HepG2 (cell line): ENCODE results near the gene WASHC4. TPM values are rescaled to one million over a fixed set of nuclear protein-coding genes. Genes with fewer than 3 reads are reported as not detected.

ENCODE experiments used
- IRF9 ChIP-seq: sonication (generic); formaldehyde crosslinking; IDR thresholded peaks from 2 replicates; pipeline ENCODE4 v1.8.0; 2022; ENCODE audit warnings: missing genetic modification reagents, mild to moderate bottlenecking, borderline replicate concordance
- MATR3 ChIP-seq: sonication (generic); formaldehyde crosslinking; IDR thresholded peaks from 2 replicates; pipeline ENCODE4 v1.4.0; 2020; ENCODE audit warnings: missing genetic modification reagents
- NRL ChIP-seq: sonication (generic); formaldehyde crosslinking; IDR thresholded peaks from 2 replicates; pipeline ENCODE4 v1.5.0; 2020; ENCODE audit warnings: missing genetic modification reagents, mild to moderate bottlenecking, moderate library complexity, borderline replicate concordance
- PAXIP1 ChIP-seq: sonication (generic); formaldehyde crosslinking; conservative IDR thresholded peaks from 2 replicates; pipeline ENCODE4 v1.4.0; 2020; ENCODE audit warnings: mild to moderate bottlenecking, missing genetic modification reagents, moderate library complexity
- RBM39 ChIP-seq: fragments of 200-400 bp; formaldehyde crosslinking; IDR thresholded peaks from one replicate; pipeline ENCODE4 v1.6.1; 2018; ENCODE audit warnings: antibody characterized with exemption, mild to moderate bottlenecking, low read depth, low read length; ENCODE audit not compliant: poor library complexity, severe bottlenecking
- XRCC5 ChIP-seq: fragments of 200-400 bp; formaldehyde crosslinking; optimal IDR thresholded peaks from 2 replicates; pipeline ENCODE3; 2017; ENCODE audit warnings: mild to moderate bottlenecking, low read length
- ZNF574 ChIP-seq: sonication (generic); formaldehyde crosslinking; IDR thresholded peaks from 2 replicates; pipeline ENCODE4 v1.4.0; 2020; ENCODE audit warnings: missing genetic modification reagents
- polyA plus RNA-seq, 8 experiments: library from polyadenylated mRNA; depleted of rRNA in 3 of 8; stranded (reverse) in 7 of 8; unstranded in 1 of 8; fragments of >200 nt; fragmentation: Illumina TruSeq in 4 of 8; extraction: Trizol in 4 of 8; gene quantifications; 2 replicates each; pipeline versions ENCODE4 v1.2.1 to v1.2.3, GENCODE V29; 2011 to 2016; ENCODE audit warnings: low read depth in 4 of 8, missing spikeins in 1 of 8, mixed read lengths in 1 of 8; ENCODE audit not compliant: insufficient read depth in 1 of 8
- total RNA-seq, 5 experiments: library from RNA; depleted of rRNA; stranded (reverse); fragments of >200 nt; fragmentation: Illumina TruSeq; extraction: Trizol; gene quantifications; 2 replicates each; pipeline ENCODE4 v1.2.3, GENCODE V29; 2016; ENCODE audit warnings: low read depth in 1 of 5
- TF ChIP-seq, protein P1 (sequence below): sonication (generic); formaldehyde crosslinking; IDR thresholded peaks from 2 replicates; pipeline ENCODE4 v1.8.0; 2022; ENCODE audit warnings: mild to moderate bottlenecking, missing genetic modification reagents
- TF ChIP-seq, protein P2 (sequence below): sonication (generic); formaldehyde crosslinking; IDR thresholded peaks from 2 replicates; pipeline ENCODE4 v1.4.0; 2020; ENCODE audit warnings: missing genetic modification reagents
- TF ChIP-seq, protein P3 (sequence below): sonication (generic); formaldehyde crosslinking; IDR thresholded peaks from 2 replicates; pipeline ENCODE4 v1.5.0; 2020; ENCODE audit warnings: missing genetic modification reagents
- TF ChIP-seq, protein P4 (sequence below): sonication (generic); formaldehyde crosslinking; IDR thresholded peaks from 2 replicates; pipeline ENCODE4 v1.4.0; 2020; ENCODE audit warnings: mild to moderate bottlenecking, missing genetic modification reagents
- TF ChIP-seq, protein P5 (sequence below): sonication (generic); formaldehyde crosslinking; IDR thresholded peaks from 2 replicates; pipeline ENCODE4 v1.9.0; 2022; ENCODE audit warnings: missing genetic modification reagents, mild to moderate bottlenecking, borderline replicate concordance

Gene WASHC4
- total and polyA plus RNA-seq, 2 of the 13 experiments (the other 11 are each of a cell fraction or from before 2014, with no cell fraction given): 21.0 to 36.3 TPM

- TF ChIP-seq, protein P1, sequence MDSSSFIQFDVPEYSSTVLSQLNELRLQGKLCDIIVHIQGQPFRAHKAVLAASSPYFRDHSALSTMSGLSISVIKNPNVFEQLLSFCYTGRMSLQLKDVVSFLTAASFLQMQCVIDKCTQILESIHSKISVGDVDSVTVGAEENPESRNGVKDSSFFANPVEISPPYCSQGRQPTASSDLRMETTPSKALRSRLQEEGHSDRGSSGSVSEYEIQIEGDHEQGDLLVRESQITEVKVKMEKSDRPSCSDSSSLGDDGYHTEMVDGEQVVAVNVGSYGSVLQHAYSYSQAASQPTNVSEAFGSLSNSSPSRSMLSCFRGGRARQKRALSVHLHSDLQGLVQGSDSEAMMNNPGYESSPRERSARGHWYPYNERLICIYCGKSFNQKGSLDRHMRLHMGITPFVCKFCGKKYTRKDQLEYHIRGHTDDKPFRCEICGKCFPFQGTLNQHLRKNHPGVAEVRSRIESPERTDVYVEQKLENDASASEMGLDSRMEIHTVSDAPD (CRISPR knock-in tag): no peak
- TF ChIP-seq ZNF574: peak; percentile 11; the same call in 1 of the 2 replicates
- TF ChIP-seq, protein P2, sequence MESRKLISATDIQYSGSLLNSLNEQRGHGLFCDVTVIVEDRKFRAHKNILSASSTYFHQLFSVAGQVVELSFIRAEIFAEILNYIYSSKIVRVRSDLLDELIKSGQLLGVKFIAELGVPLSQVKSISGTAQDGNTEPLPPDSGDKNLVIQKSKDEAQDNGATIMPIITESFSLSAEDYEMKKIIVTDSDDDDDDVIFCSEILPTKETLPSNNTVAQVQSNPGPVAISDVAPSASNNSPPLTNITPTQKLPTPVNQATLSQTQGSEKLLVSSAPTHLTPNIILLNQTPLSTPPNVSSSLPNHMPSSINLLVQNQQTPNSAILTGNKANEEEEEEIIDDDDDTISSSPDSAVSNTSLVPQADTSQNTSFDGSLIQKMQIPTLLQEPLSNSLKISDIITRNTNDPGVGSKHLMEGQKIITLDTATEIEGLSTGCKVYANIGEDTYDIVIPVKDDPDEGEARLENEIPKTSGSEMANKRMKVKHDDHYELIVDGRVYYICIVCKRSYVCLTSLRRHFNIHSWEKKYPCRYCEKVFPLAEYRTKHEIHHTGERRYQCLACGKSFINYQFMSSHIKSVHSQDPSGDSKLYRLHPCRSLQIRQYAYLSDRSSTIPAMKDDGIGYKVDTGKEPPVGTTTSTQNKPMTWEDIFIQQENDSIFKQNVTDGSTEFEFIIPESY (CRISPR knock-in tag): peak; percentile 58; the same call in 1 of the 2 replicates
- TF ChIP-seq, protein P3, sequence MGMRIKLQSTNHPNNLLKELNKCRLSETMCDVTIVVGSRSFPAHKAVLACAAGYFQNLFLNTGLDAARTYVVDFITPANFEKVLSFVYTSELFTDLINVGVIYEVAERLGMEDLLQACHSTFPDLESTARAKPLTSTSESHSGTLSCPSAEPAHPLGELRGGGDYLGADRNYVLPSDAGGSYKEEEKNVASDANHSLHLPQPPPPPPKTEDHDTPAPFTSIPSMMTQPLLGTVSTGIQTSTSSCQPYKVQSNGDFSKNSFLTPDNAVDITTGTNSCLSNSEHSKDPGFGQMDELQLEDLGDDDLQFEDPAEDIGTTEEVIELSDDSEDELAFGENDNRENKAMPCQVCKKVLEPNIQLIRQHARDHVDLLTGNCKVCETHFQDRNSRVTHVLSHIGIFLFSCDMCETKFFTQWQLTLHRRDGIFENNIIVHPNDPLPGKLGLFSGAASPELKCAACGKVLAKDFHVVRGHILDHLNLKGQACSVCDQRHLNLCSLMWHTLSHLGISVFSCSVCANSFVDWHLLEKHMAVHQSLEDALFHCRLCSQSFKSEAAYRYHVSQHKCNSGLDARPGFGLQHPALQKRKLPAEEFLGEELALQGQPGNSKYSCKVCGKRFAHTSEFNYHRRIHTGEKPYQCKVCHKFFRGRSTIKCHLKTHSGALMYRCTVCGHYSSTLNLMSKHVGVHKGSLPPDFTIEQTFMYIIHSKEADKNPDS: no peak
- peak; percentile 27 for TF ChIP-seq XRCC5
- no peak for TF ChIP-seq MATR3 (CRISPR knock-in tag)
- peak; percentile 55 for TF ChIP-seq PAXIP1 (CRISPR knock-in tag)
- no peak for TF ChIP-seq RBM39
- TF ChIP-seq IRF9 (CRISPR knock-in tag): no peak
- TF ChIP-seq, protein P4, sequence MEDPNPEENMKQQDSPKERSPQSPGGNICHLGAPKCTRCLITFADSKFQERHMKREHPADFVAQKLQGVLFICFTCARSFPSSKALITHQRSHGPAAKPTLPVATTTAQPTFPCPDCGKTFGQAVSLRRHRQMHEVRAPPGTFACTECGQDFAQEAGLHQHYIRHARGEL: no peak
- TF ChIP-seq, protein P5, sequence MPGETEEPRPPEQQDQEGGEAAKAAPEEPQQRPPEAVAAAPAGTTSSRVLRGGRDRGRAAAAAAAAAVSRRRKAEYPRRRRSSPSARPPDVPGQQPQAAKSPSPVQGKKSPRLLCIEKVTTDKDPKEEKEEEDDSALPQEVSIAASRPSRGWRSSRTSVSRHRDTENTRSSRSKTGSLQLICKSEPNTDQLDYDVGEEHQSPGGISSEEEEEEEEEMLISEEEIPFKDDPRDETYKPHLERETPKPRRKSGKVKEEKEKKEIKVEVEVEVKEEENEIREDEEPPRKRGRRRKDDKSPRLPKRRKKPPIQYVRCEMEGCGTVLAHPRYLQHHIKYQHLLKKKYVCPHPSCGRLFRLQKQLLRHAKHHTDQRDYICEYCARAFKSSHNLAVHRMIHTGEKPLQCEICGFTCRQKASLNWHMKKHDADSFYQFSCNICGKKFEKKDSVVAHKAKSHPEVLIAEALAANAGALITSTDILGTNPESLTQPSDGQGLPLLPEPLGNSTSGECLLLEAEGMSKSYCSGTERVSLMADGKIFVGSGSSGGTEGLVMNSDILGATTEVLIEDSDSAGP (CRISPR knock-in tag): 0 out of 2 replicates have a peak, but pooled peaks have one; percentile 33
- no peak for TF ChIP-seq NRL (CRISPR knock-in tag)
Measured at GRCh38 chr12:105198961-105199360, 91.4 kb downstream of the WASHC4 start (continued).
